Stimulated activated CD8-positive, alpha-beta memory T cell treated with anti-CD3 and anti-CD28 coated beads, Interleukin-7, amount 100 ng/mL, for 1 hour (primary cell): Measurements from ENCODE around the gene COL15A1.

Experiments used
- DNase-seq, 2 donors: peaks; one replicate each; pipeline ENCODE4 v3.0.0-alpha.2; 2020; ENCODE audit warnings: low read depth in 2 of 2

The COL15A1 gene

GRCh38 chr9:98916660-98917059 lies 27.0 kb upstream of the COL15A1 start:
- DNase-seq: no peak

GRCh38 chr9:98917746-98918487 lies 25.8 kb upstream of the COL15A1 start:
- DNase-seq: no peak

GRCh38 chr9:98921732-98922131 lies 22.0 kb upstream of the COL15A1 start:
- DNase-seq: no peak

GRCh38 chr9:98922721-98923435 lies 20.8 kb upstream of the COL15A1 start:
- DNase-seq: no peak

GRCh38 chr9:98923451-98924123 lies 20.1 kb upstream of the COL15A1 start:
- DNase-seq: no peak

- DNase-seq: no peak
These were observed 18.5 kb upstream of the COL15A1 start for GRCh38 chr9:98924946-98925820.

- no peak for DNase-seq
These were observed 17.8 kb upstream of the COL15A1 start for GRCh38 chr9:98925956-98926355.

- DNase-seq: no peak
These were observed 16.0 kb upstream of the COL15A1 start for GRCh38 chr9:98927724-98928123.

GRCh38 chr9:98929071-98929470 lies 14.6 kb upstream of the COL15A1 start:
- no peak for DNase-seq

- no peak for DNase-seq
These were observed 13.8 kb upstream of the COL15A1 start for GRCh38 chr9:98929895-98930341.

GRCh38 chr9:98930792-98931191 lies 12.9 kb upstream of the COL15A1 start:
- no peak for DNase-seq

- no peak for DNase-seq
These were observed 11.9 kb upstream of the COL15A1 start for GRCh38 chr9:98931600-98932389.

GRCh38 chr9:98933185-98933584 lies 10.5 kb upstream of the COL15A1 start:
- DNase-seq: no peak

GRCh38 chr9:98933890-98934289 lies 9.8 kb upstream of the COL15A1 start:
- no peak for DNase-seq

GRCh38 chr9:98935071-98935505 lies 8.6 kb upstream of the COL15A1 start:
- DNase-seq: no peak

- no peak for DNase-seq
These were observed 3.4 kb upstream of the COL15A1 start for GRCh38 chr9:98940276-98940675.

- no peak for DNase-seq
These were observed 1.7 kb upstream of the COL15A1 start for GRCh38 chr9:98941946-98942523.

- DNase-seq: no peak
These were observed 613 bp upstream of the COL15A1 start for GRCh38 chr9:98942906-98943681.

GRCh38 chr9:98944057-98944733 lies 488 bp downstream of the COL15A1 start:
- DNase-seq: no peak
